MM.1S (cell line): Measurements from ENCODE around the gene CIB4.

Experiments used
- DNase-seq: peaks from one replicate; pipeline ENCODE4 v3.0.0-alpha.2; 2015
- H2AFZ ChIP-seq: fragments of 300-600 bp; sonication (generic); 2 replicates; pipeline ENCODE4 v1.6.0; 2016; ENCODE audit warnings: antibody characterized with exemption, low read length
- H3F3A ChIP-seq: fragments of 300-600 bp; sonication (generic); 2 replicates; pipeline ENCODE4 v1.6.1; 2016; ENCODE audit warnings: mild to moderate bottlenecking, antibody characterized with exemption, low read length, moderate library complexity, mixed read lengths; ENCODE audit not compliant: insufficient read depth
- H3K27ac ChIP-seq: fragments of 300-600 bp; sonication (generic); 2 replicates; pipeline ENCODE4 v1.5.1; 2016; ENCODE audit warnings: mild to moderate bottlenecking, low read length
- H3K27me3 ChIP-seq: fragments of 300-600 bp; sonication (generic); replicated peaks from 2 replicates; pipeline ENCODE4 v1.6.0; 2016; ENCODE audit warnings: low read length; ENCODE audit not compliant: insufficient read depth
- H3K36me3 ChIP-seq: fragments of 300-600 bp; sonication (generic); replicated peaks from 2 replicates; pipeline ENCODE4 v1.6.1; 2016; ENCODE audit warnings: mild to moderate bottlenecking, low read length, mixed read lengths; ENCODE audit not compliant: insufficient read depth
- H3K4me1 ChIP-seq: fragments of 300-600 bp; sonication (generic); 2 replicates; pipeline ENCODE4 v1.6.1; 2016; ENCODE audit warnings: low read length, mixed read lengths
- H3K4me2 ChIP-seq: fragments of 300-600 bp; sonication (generic); 2 replicates; pipeline ENCODE4 v1.6.0; 2016; ENCODE audit warnings: low read depth, low read length
- H3K4me3 ChIP-seq: fragments of 300-600 bp; sonication (generic); 2 replicates; pipeline ENCODE4 v1.5.1; 2016; ENCODE audit warnings: low read length, mixed read lengths
- H3K79me2 ChIP-seq: fragments of 300-600 bp; sonication (generic); 2 replicates; pipeline ENCODE4 v1.6.1; 2016; ENCODE audit warnings: mixed run types, low read length, mixed read lengths
- H3K9ac ChIP-seq: fragments of 300-600 bp; sonication (generic); 2 replicates; pipeline ENCODE4 v1.6.1; 2016; ENCODE audit warnings: low read length, mixed read lengths
- H3K9me2 ChIP-seq: fragments of 300-600 bp; sonication (generic); replicated peaks from 2 replicates; pipeline ENCODE4 v1.6.1; 2016; ENCODE audit warnings: mild to moderate bottlenecking, low read length, mixed read lengths; ENCODE audit not compliant: insufficient read depth
- H3K9me3 ChIP-seq: fragments of 300-600 bp; sonication (generic); replicated peaks from 2 replicates; pipeline ENCODE4 v1.6.1; 2016; ENCODE audit warnings: mild to moderate bottlenecking, low read length, mixed read lengths; ENCODE audit not compliant: insufficient read depth
- H4K20me1 ChIP-seq: fragments of 300-600 bp; sonication (generic); 2 replicates; pipeline ENCODE4 v1.6.1; 2016; ENCODE audit warnings: mild to moderate bottlenecking, low read length, moderate library complexity, mixed read lengths; ENCODE audit not compliant: insufficient read depth
- EZH2 ChIP-seq: fragments of 300-600 bp; sonication (generic); optimal IDR thresholded peaks from 2 replicates; pipeline ENCODE3; 2017; ENCODE audit warnings: low read depth, mild to moderate bottlenecking, antibody characterized with exemption, low read length, mixed read lengths
- EZH2phosphoT487 ChIP-seq: fragments of 300-600 bp; sonication (generic); IDR thresholded peaks from 2 replicates; pipeline ENCODE4 v1.6.1; 2018; ENCODE audit warnings: antibody characterized with exemption, low read length
- TF ChIP-seq, protein P1 (sequence below): fragments of 300-600 bp; sonication (generic); IDR thresholded peaks from 2 replicates; pipeline ENCODE4 v1.5.1; 2016; ENCODE audit warnings: antibody characterized with exemption, low read length, mixed read lengths

The CIB4 gene

DNA sequence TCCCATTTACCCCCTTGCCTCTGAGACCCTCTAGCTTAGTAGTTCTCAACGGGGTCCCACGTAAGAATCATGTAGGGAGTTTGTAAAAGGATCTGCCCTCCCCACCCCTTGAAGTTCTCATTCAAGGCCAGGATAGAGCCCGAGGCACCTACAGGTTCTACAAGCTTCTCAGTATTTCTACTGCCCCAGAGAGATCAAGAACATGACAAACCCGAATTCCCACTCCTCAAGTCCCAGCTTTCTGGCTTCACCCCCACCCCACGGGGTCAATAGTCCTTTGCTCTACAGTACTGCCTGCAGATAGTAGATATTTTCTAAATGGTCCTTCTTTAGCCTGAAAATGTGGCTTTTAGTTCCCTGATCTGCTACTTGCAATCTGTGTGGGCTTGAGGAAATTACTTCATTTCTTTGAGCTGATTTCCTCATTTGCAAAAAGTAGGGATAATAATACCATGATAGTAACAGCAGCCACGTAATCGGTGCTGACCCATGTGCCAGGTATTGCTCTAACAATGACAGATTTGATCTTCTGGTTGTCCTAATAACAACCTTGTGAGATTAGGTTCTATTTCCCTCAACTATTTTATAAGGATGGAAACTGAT is 7.1 kb downstream of the CIB4 start:
- TF ChIP-seq, protein P1, sequence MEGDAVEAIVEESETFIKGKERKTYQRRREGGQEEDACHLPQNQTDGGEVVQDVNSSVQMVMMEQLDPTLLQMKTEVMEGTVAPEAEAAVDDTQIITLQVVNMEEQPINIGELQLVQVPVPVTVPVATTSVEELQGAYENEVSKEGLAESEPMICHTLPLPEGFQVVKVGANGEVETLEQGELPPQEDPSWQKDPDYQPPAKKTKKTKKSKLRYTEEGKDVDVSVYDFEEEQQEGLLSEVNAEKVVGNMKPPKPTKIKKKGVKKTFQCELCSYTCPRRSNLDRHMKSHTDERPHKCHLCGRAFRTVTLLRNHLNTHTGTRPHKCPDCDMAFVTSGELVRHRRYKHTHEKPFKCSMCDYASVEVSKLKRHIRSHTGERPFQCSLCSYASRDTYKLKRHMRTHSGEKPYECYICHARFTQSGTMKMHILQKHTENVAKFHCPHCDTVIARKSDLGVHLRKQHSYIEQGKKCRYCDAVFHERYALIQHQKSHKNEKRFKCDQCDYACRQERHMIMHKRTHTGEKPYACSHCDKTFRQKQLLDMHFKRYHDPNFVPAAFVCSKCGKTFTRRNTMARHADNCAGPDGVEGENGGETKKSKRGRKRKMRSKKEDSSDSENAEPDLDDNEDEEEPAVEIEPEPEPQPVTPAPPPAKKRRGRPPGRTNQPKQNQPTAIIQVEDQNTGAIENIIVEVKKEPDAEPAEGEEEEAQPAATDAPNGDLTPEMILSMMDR, result no peak
- TF ChIP-seq EZH2phosphoT487, result no peak
- no peak for TF ChIP-seq EZH2
- no peak overlapping the region for H3K4me3 ChIP-seq
- H2AFZ ChIP-seq, result no peak overlapping the region
- H3K9ac ChIP-seq, result no peak overlapping the region
- no peaks in the 10 kb centered on the region for H3K9me2 ChIP-seq
- no peaks in the 10 kb centered on the region for H3K9me3 ChIP-seq
- H3K27me3 ChIP-seq, result peaks cover 62% of the 10 kb centered on the region
- no peaks in the 10 kb centered on the region for H3F3A ChIP-seq
- H3K4me1 ChIP-seq, result no peaks in the 10 kb centered on the region
- no peak overlapping the region for H3K27ac ChIP-seq
- H3K79me2 ChIP-seq, result no peaks in the 10 kb centered on the region
- DNase-seq, result no peak
- no peak overlapping the region for H3K4me2 ChIP-seq
- H4K20me1 ChIP-seq, result no peaks in the 10 kb centered on the region; the same call in 1 of the 2 replicates
- no peaks in the 10 kb centered on the region for H3K36me3 ChIP-seq

DNA sequence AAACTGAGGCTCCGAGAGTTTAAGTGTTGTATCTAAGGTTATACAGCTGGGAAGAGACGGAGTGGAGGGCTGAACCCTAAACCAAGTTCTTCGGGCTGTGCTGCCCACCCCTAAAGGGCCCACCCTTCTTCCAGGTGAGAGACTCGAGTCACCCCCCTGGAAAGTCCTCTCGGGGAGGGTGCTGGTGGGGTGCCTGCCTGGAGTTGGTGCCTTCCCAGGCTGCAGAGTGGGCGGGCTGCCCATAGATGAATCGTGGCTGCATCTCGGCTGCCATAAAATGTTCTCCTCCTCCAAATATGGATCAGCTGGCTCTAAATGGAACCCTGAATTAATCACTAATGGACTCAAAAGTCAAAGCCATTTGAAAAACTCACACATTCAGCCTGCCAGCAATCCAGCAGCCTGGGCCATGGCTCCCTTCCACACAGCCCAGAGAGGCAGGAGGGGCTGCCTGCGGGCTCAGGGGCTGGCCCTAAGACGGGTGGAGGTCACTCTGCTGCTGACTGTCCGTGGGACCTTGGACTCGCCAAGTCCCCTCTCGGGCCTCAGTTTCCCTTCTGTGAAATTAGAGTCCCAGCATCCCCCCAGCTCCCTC is 7.7 kb downstream of the CIB4 start:
- Histone ChIP-seq H2AFZ (no peak overlapping the region), H3K9me3 (no peaks in the 10 kb centered on the region)
- TF ChIP-seq EZH2 (no peak), EZH2phosphoT487 (no peak)
- TF ChIP-seq, protein P1, result no peak

DNA sequence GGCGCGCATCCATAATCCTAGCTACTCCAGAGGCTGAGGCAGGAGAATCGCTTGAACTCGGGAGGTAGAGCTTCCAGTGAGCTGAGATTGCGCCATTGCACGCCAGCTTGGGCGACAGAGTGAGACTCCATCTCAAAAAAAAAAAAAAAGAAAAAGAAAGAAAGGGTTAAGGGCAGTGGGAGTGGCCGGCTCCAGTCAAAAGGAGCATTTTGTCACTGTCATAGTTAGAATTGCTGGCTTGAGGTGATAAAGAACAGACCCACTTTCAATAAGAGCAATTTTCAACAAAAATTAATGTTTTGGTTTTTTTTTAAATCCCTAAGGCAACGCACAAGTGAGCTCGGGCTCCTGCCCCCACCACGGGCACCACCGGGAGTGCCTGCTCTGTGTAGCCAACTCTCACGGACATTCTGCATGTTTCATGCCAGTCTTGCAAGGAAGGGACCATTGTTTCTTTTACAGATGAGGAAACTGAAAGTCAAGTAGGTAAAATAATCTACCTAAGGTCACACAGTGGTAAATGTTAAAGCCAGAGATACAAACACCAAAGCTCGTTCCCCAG is 8.5 kb downstream of the CIB4 start:
- Histone ChIP-seq H3K9me3 (no peaks in the 10 kb centered on the region), H3K9ac (no peak overlapping the region), H3K4me3 (no peak overlapping the region), H3K4me1 (no peaks in the 10 kb centered on the region), H3K9me2 (no peaks in the 10 kb centered on the region), H3K79me2 (no peaks in the 10 kb centered on the region), H3K36me3 (no peaks in the 10 kb centered on the region), H4K20me1 (no peaks in the 10 kb centered on the region; the same call in 1 of the 2 replicates), H3K4me2 (no peak overlapping the region), H3K27ac (no peak overlapping the region), H3K27me3 (peaks cover 75% of the 10 kb centered on the region), H2AFZ (no peak overlapping the region), H3F3A (no peaks in the 10 kb centered on the region)
- no peak for DNase-seq
- TF ChIP-seq EZH2 (no peak), EZH2phosphoT487 (no peak)
- TF ChIP-seq, protein P1, result no peak

More for the DNA sequence above, 7.7 kb downstream of the CIB4 start:
- no peak for DNase-seq
- Histone ChIP-seq H3K9me2 (no peaks in the 10 kb centered on the region), H3K27ac (no peak overlapping the region), H3K9ac (no peak overlapping the region), H3F3A (no peaks in the 10 kb centered on the region), H4K20me1 (no peaks in the 10 kb centered on the region; the same call in 1 of the 2 replicates), H3K4me1 (no peaks in the 10 kb centered on the region), H3K4me3 (no peak overlapping the region), H3K79me2 (no peaks in the 10 kb centered on the region), H3K4me2 (no peak overlapping the region), H3K36me3 (no peaks in the 10 kb centered on the region), H3K27me3 (peaks cover 68% of the 10 kb centered on the region)
